ENCODE results near the gene CTTNBP2NL. TPM values are rescaled to one million over a fixed set of nuclear protein-coding genes. Genes with fewer than 3 reads are reported as not detected.
"Not testable (repeated sequence)": the region's sequence is repeated elsewhere in the genome, so short reads cannot be mapped to it uniquely, and the experiment has no call there.

CTTNBP2NL gene
- total RNA-seq, 1 experiment from 2014 or later = 38.8 TPM

DNA sequence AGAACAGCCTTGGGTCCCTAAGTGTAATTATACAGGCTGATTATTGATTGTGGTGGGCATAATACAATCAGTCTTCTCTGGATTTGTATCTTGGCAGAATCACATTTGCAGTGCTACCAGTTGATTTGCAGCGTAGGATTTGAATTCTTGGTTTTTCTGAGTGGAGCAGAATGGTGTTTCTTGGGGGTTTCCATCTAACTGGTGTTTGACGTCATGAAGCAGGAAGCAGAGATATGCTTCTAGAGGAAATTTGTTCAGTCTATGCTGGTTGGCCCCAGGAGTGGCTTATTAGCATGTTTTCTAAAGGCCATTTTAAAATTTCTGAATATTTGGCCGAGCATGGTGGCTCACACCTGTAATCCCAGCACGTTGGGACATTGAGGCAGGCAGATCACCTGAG is 3.4 kb downstream of the CTTNBP2NL start:
- peaks cover 8% of the 10 kb centered on the region for H3K23me2 ChIP-seq (ENCODE audit: insufficient read length, low read depth, low read length, poor library complexity, severe bottlenecking)

DNA sequence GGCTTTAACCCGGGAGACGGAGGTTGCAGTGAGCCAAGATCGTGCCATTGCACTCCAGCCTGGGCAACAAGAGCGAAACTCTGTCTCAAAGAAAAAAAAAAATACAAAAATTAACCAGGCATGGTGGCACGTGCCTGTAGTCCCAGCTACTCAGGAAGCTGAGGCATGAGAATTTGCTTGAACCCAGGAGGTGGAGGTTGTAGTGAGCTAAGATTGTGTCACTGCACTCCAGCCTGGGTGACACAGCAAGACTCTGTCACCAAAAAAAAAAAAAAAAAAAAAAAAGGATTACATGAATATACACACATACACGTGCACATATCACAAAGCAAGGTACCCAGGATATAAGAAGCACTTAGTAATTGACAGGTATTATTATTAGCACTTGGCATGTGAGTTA is 4.7 kb downstream of the CTTNBP2NL start:
- not testable (repeated sequence) for H3K56ac ChIP-seq (ENCODE audit: insufficient read length, low read depth, low read length); H3K23me2 ChIP-seq (ENCODE audit: insufficient read length, low read depth, low read length, poor library complexity, severe bottlenecking); H3K36me3 Mint-ChIP-seq (ENCODE audit: insufficient read depth in 1 of 3, low read depth in 3 of 3); H3K4me3 Mint-ChIP-seq; H3K27me3 Mint-ChIP-seq (ENCODE audit: low read depth); H3K23ac ChIP-seq (ENCODE audit: insufficient read length, low read depth, low read length); H4K5ac ChIP-seq (ENCODE audit: insufficient read length, low read depth, low read length); H4K91ac ChIP-seq (ENCODE audit: insufficient read length, low read depth, low read length); H2BK20ac ChIP-seq (ENCODE audit: low read depth, low read length, poor library complexity, severe bottlenecking); H3K27ac Mint-ChIP-seq; H3K4ac ChIP-seq (ENCODE audit: low read depth, low read length); H3K9me3 Mint-ChIP-seq; H3K4me2 ChIP-seq (ENCODE audit: insufficient read depth, insufficient read length, low read length); H3K79me1 ChIP-seq (ENCODE audit: insufficient read depth, low read depth, low read length, poor library complexity, severe bottlenecking); H3K14ac ChIP-seq (ENCODE audit: insufficient read depth, low read length); H2BK120ac ChIP-seq (ENCODE audit: low read depth, low read length, poor library complexity, severe bottlenecking); H3T11ph ChIP-seq (ENCODE audit: low read length); H3K9ac ChIP-seq (ENCODE audit: extremely low read depth, insufficient read length, low read length); H3K18ac ChIP-seq (ENCODE audit: insufficient read length, low read depth, low read length); H2BK15ac ChIP-seq (ENCODE audit: low read depth, low read length); DNase-seq; H3K27ac ChIP-seq (ENCODE audit: insufficient read length, low read depth, low read length); H3K27me3 ChIP-seq (ENCODE audit: insufficient read depth, low read length); H2AK5ac ChIP-seq (ENCODE audit: insufficient read length, low read length); H3K4me1 ChIP-seq (ENCODE audit: insufficient read depth, low read length); H2AFZ ChIP-seq (ENCODE audit: low read length); H4K8ac ChIP-seq (replicated peaks; ENCODE audit: insufficient read length, low read depth, low read length); H3K9me3 ChIP-seq (ENCODE audit: control insufficient read depth, low read depth, low read length); H2BK12ac ChIP-seq (ENCODE audit: insufficient read length, low read depth, low read length); H2BK5ac ChIP-seq (ENCODE audit: insufficient read length, low read length); H4K20me1 ChIP-seq (ENCODE audit: control insufficient read depth, insufficient read depth, insufficient read length)
- H3K4me1 Mint-ChIP-seq = peaks cover 63 to 68% of the 10 kb centered on the region in 2 experiments
- WGBS (ENCODE audit: extremely low coverage, insufficient read length, low lambda C conversion rate) = no CpG with 5 or more reads among the region's 6 CpGs
- peaks cover 24% of the 10 kb centered on the region; the same call in 1 of the 2 replicates for H3K79me2 ChIP-seq (ENCODE audit: insufficient read depth, low read length)

More for the DNA sequence above, 3.4 kb downstream of the CTTNBP2NL start:
- no peak for DNase-seq
- no peak overlapping the region for H2BK15ac ChIP-seq (ENCODE audit: low read depth, low read length)
- H2BK12ac ChIP-seq (ENCODE audit: insufficient read length, low read depth, low read length) = no peak overlapping the region
- H4K91ac ChIP-seq (ENCODE audit: insufficient read length, low read depth, low read length) = no peak overlapping the region
- no peak overlapping the region for H3T11ph ChIP-seq (ENCODE audit: low read length)
- no peaks in the 10 kb centered on the region for H3K27me3 ChIP-seq (ENCODE audit: insufficient read depth, low read length)
- peak overlapping the region in 1 of 3 experiments; percentile 50; a peak in 3 of 7 replicates for H3K27ac Mint-ChIP-seq
- H3K27me3 Mint-ChIP-seq (ENCODE audit: low read depth) = no peaks in the 10 kb centered on the region
- no peak overlapping the region for H2BK20ac ChIP-seq (ENCODE audit: low read depth, low read length, poor library complexity, severe bottlenecking)
- no peak overlapping the region for H3K27ac ChIP-seq (ENCODE audit: insufficient read length, low read depth, low read length)
- no peak overlapping the region for H3K18ac ChIP-seq (ENCODE audit: insufficient read length, low read depth, low read length)
- H4K20me1 ChIP-seq (ENCODE audit: control insufficient read depth, insufficient read depth, insufficient read length) = no peaks in the 10 kb centered on the region
- H3K4me1 ChIP-seq (ENCODE audit: insufficient read depth, low read length) = peaks cover 7% of the 10 kb centered on the region; the same call in 1 of the 2 replicates
- no peak overlapping the region for H4K8ac ChIP-seq (replicated peaks; ENCODE audit: insufficient read length, low read depth, low read length)
- no peak overlapping the region for H2AFZ ChIP-seq (ENCODE audit: low read length)
- peaks cover 0 to 2% (median 0%) of the 10 kb centered on the region in 3 experiments; a peak in 1 of 7 replicates for H3K36me3 Mint-ChIP-seq (ENCODE audit: insufficient read depth in 1 of 3, low read depth in 3 of 3)
- no peak overlapping the region for H3K23ac ChIP-seq (ENCODE audit: insufficient read length, low read depth, low read length)
- H2BK5ac ChIP-seq (ENCODE audit: insufficient read length, low read length) = no peak overlapping the region
- no peak overlapping the region; a peak in 1 of 5 replicates for H3K4me3 Mint-ChIP-seq
- H3K14ac ChIP-seq (ENCODE audit: insufficient read depth, low read length) = no peak overlapping the region
- H2BK120ac ChIP-seq (ENCODE audit: low read depth, low read length, poor library complexity, severe bottlenecking) = no peak overlapping the region
- peaks cover 21% of the 10 kb centered on the region; the same call in 1 of the 2 replicates for H3K79me2 ChIP-seq (ENCODE audit: insufficient read depth, low read length)
- H3K4ac ChIP-seq (ENCODE audit: low read depth, low read length) = no peak overlapping the region
- H3K4me1 Mint-ChIP-seq = peaks cover 66 to 69% of the 10 kb centered on the region in 2 experiments
- no peak overlapping the region for H2AK5ac ChIP-seq (ENCODE audit: insufficient read length, low read length)
- H3K79me1 ChIP-seq (ENCODE audit: insufficient read depth, low read depth, low read length, poor library complexity, severe bottlenecking) = peaks cover 6% of the 10 kb centered on the region
- no CpG with 5 or more reads among the region's 4 CpGs for WGBS (ENCODE audit: extremely low coverage, insufficient read length, low lambda C conversion rate)
- no peaks in the 10 kb centered on the region for H3K9me3 ChIP-seq (ENCODE audit: control insufficient read depth, low read depth, low read length)
- no peak overlapping the region for H3K9ac ChIP-seq (ENCODE audit: extremely low read depth, insufficient read length, low read length)
- H4K5ac ChIP-seq (ENCODE audit: insufficient read length, low read depth, low read length) = no peak overlapping the region
- H3K56ac ChIP-seq (ENCODE audit: insufficient read length, low read depth, low read length) = no peak overlapping the region
- TF ChIP-seq, protein P1, sequence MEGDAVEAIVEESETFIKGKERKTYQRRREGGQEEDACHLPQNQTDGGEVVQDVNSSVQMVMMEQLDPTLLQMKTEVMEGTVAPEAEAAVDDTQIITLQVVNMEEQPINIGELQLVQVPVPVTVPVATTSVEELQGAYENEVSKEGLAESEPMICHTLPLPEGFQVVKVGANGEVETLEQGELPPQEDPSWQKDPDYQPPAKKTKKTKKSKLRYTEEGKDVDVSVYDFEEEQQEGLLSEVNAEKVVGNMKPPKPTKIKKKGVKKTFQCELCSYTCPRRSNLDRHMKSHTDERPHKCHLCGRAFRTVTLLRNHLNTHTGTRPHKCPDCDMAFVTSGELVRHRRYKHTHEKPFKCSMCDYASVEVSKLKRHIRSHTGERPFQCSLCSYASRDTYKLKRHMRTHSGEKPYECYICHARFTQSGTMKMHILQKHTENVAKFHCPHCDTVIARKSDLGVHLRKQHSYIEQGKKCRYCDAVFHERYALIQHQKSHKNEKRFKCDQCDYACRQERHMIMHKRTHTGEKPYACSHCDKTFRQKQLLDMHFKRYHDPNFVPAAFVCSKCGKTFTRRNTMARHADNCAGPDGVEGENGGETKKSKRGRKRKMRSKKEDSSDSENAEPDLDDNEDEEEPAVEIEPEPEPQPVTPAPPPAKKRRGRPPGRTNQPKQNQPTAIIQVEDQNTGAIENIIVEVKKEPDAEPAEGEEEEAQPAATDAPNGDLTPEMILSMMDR (conservative IDR thresholded peaks at IDR 0.05) = no peak
- H3K4me2 ChIP-seq (ENCODE audit: insufficient read depth, insufficient read length, low read length) = no peak overlapping the region
- no peaks in the 10 kb centered on the region; a peak in 1 of 5 replicates for H3K9me3 Mint-ChIP-seq
